Measurements from ENCODE around the gene WDR62.

WDR62 gene

DNA sequence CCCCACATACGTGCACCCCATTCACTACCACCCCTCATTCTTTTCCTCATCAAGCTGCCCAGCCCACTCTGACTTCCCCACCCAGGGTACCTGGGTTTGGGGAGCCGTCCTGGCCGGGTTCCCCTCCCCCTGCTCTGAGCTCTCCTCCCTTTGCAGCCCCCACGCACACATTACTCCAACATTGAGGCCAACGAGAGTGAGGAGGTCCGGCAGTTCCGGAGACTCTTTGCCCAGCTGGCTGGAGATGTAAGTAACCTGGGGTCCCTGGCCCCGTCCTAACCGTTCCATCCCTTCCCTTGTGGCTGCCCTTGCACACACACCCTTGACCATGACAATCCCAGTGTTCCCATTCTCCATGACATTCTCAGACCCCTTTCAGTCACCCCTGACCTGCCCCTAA is 87.8 kb downstream of the WDR62 start:
- no peak for DNase-seq

DNA sequence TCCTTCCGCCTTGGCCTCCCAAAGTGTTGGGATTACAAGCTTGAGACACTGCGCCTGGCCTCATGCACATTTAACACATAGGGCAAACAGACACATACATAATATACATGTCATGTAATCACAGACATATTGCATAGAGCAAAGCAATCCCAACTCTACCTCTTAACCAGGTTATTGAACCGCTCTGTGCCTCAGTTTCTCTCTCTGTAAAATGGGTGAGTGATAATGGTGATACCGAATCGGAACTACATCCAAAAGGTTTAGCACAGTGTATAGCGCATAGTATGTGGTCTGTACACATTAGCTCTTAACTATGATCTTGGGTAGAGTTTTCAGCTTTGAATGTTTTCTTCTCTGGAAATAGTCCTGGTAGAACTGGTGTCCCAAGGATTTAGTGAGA is 89.9 kb downstream of the WDR62 start:
- no peak for DNase-seq

DNA sequence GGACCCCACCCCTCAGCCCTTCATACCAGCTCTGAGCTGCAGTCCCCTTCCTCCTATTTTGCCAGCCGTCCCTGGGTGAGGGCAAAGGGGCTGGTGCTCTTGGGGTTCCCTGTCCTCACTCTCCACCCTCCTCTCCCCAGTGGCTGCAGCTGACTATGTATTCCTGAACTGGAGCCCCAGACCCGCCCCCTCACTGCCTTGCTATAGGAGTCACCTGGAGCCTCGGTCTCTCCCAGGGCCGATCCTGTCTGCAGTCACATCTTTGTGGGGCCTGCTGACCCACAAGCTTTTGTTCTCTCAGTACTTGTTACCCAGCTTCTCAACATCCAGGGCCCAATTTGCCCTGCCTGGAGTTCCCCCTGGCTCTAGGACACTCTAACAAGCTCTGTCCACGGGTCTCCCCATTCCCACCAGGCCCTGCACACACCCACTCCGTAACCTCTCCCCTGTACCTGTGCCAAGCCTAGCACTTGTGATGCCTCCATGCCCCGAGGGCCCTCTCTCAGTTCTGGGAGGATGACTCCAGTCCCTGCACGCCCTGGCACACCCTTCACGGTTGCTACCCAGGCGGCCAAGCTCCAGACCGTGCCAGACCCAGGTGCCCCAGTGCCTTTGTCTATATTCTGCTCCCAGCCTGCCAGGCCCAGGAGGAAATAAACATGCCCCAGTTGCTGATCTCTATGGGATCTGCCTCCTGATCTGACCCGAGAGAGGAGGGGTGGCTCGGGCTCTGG is 95.1 kb downstream of the WDR62 start:
- no peak for DNase-seq

DNA sequence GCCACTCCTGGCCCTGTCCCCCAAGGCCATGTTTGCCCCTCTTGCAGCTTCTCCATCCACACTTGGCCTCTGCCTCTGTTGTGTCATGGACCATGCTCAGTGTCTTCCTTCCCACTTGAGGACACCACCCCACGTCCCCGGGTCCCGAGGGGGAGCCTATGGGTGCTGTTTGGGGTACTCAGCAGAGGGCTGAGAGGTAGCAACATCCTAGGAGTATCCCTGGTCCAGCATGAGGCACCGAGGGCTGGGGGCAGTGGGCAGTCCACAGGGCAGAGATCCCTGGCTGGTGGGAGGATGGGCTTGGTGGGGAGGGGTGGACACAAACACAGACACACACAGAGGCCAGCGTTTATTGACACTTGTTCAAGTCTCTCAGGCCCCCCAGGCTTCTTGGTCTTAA is 95.9 kb downstream of the WDR62 start:
- DNase-seq, result no peak

DNA sequence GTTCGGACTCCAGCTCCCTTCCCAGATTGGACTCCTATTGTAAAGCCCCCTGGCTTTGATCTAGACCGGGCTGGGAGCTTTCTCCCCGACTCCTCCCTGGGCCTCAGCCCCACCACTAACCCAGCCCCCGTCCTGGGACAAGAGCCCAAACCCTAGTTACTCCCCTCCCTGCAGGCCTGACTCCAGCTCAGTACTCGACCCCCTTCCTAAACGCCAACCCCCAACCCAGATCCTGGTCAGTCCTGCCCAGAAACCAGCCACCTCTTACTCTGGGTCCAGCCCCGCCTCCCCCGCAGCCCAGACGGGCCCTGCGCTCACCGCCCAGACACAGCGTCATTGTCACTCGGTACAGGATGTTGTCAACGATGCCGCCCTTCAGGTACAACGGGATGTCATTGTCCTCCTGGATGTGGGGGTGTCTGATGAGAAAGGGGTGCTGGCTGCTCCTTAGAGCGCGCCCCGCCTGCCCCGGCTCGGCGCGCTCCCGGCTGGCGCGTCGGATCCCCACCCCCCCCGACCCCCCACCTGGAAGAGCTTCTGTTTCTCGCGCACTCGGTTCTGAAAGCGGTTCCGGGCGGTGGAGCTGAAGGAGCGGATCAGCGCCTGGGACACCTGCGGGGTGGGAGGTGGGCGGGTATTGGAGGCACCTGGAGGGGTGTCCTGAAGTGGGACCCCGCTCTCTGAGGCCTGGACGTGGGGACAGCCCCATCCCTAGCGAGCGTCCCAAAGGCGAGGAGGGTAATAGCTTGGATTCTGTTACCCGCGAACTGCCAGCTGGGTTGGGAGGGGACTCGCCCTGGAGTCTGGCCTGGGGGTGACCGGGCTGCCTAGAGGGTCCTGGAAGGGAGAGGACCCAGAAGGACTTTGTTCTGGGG is 96.7 kb downstream of the WDR62 start:
- DNase-seq, result no peak

DNA sequence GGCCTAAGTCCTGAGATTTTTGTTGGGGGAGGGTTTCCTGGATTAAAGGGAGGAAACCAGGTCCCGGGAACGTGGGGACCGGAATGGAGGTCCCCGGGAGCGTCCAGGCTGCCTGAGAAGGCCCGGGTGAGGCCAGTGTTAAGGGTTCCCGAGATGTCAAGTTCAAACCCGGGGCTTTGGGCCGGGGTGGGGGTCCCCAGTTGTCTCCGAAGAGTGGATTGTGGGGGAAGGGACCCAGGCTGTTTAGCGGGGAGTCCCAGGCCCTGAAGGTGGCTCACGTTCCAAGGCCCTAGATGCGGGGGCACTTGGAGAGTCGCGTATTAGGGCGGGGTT is 97.3 kb downstream of the WDR62 start:
- DNase-seq, result no peak

DNA sequence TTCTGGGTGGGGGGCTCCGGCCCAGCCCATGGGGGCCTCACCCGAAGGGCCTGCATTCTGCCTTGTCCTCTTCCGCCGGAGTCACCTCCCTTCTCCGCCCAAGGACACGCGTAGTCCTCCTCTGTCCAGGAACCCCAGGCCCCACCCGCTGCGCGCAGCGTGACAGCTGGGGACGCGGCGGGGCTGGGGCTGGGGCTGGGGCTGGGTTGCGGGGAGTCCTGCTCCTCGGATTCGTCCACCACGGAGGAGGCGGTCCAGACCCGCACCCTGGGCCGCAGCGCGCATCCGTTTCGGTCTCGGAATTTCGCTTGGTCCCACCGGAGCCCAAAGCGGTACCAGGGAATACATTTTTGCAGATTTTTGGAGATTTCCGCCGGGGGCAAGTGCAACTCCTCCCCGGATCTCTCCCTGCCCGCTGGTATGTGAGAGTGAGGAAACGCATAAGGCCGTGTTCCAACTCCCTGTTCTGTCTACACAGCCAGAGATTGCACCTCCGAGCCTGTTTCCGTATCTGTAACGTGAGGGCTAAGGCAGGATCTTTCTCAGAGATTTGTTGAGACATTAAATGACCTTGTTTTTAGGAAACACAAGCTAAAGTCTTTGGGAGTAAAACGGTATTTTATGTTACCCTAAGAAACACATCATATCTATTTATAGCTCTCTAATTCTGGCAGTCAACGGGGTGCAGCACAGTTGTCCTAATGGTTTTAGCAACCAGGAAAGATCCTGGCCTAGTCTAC is 97.8 kb downstream of the WDR62 start, which contains the start of gene COX7A1:
Gene COX7A1, minus strand, starts transcription at position 96 of the 740 bp plus-strand sequence. Its CDS starts 40 bp downstream, at position 56.
- no peak for DNase-seq

DNA sequence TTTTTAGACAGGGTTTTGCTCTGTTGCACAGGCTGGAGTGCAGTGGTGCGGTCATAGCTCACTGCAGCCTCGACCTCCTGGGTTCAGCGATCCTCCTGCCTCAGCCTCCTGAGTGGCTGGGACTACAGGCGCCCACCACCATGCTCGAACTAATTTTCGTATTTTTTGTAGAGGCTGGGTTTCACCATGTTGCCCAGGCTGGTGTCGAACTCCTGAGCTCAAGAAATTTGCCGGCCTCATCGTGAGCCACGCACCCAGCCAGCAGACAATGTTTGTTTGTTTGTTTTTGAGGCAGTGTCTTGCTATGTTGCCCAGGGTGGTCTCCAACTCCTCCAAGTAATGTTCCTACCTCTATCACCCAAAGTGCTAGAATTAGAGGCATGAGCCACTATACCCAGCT is 98.4 kb downstream of the WDR62 start:
- DNase-seq, result no peak

Measured in NCI-H774 (cell line).